SKM-1 treated with dmso at 0.1 percent for 144 hours (cell line): ENCODE measurements around the gene AFF3.

ENCODE experiments used
- DNase-seq: peaks from one replicate; lab custom pipeline; 2025; ENCODE audit not compliant: unreplicated experiment; lab: John Stamatoyannopoulos, UW

The AFF3 gene

DNA sequence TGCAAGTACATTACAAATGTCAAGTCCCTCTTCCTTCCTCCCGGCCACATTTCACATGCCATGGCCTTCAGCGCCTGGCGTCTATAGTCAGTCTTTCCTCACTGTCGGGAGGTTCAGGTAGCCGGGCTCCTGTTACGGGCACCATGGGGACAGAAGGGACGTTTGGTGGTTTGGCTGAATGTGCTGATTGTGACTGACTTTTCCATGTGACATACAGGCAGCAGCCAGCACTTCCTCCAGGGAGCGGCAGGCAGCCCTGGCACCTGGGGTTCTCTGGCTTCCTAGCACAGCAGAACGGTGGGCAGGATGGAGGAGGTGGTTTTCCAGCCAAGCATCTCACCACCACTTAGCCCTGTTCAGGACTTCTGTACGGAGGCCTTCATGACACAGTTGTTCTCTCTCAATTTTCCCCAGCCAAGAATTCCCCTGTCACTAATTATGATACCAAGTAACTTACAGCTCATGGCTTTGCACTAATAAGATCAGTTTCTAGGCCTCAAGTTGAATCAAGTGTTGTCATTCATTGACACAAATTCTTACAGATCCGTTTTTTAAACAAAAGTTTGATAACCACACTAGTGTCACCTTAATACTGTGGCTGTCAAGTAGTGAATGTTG is 568.6 kb downstream of the AFF3 start:
- no peak for DNase-seq

- no peak for DNase-seq
These were observed 569.8 kb downstream of the AFF3 start for GRCh38 chr2:99572373-99573164.

DNA sequence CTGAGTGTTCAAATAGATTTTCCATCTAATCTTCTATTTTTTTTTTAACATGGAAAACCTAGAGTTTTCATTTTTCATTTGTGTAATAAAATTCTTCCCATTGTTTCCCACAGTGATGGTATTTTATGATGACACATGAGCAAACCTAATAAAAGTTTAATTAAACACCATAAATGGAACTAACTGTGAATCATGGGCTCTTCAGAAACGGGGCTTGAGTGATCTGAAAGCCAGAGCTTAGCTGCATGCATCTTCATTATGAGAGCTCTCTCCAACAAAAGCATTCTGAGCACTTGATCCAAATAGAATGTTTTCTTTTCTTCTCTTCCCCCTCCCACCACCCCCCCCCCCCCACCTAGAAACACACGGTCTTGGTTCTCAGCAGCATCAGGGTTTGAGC is 570.4 kb downstream of the AFF3 start:
- no peak for DNase-seq

DNA sequence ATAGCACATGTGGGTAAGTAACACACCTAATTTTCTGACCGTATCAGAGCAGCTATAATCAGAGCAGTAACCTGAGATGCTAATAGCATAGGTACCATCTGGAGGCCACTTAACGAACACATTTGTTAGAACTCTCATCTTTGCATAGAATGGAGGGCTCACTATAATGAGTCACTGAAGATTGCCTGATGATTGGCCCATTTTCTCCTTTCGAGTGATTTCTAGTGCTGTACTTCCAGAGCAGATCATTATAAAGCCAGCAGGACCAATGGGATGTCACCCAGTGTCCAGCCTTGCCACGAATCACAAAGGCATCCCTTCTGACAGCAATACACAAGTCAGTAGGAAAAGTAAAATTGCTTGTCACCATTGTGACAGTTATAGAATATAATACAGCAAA is 570.9 kb downstream of the AFF3 start:
- DNase-seq = no peak

DNA sequence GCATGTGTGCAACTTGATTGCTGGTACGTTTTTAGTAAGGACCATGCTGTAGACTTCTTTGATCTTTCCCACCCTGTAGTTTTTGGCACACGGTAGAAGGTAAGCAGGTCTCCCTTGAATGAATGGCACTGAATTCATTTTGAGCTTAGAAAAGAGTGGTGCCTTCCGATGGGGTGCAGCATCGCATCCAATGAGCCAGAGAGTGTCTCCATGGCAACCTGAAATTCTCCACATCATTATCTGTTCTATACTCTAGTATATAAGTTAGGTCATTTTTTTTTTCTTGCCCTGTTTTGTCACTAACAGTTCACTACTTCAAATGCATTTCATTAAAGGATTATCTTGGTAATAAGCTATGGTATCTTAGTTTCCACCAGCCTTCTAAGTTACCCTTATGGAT is 571.4 kb downstream of the AFF3 start:
- no peak for DNase-seq

DNA sequence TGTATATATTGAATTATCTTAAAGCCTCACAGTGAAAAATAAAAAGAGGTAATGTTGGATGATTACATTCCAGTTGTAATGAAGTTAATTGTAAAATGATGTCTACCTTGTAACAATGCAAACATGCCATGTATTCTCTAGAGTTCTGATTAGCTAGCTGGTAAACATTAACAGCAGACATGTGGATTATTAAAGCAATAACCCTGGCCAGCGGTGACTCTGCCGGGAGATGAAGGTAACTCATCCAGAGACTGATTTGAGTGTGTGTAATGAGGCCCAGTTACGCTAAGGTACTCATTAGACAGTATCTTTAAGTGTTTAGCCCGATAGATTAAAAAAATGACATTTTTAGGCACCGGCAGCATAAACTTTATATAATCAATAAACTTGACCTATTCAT is 573.0 kb downstream of the AFF3 start:
- no peak for DNase-seq

- no peak for DNase-seq
These were observed 577.2 kb downstream of the AFF3 start for GRCh38 chr2:99565227-99565626.

DNA sequence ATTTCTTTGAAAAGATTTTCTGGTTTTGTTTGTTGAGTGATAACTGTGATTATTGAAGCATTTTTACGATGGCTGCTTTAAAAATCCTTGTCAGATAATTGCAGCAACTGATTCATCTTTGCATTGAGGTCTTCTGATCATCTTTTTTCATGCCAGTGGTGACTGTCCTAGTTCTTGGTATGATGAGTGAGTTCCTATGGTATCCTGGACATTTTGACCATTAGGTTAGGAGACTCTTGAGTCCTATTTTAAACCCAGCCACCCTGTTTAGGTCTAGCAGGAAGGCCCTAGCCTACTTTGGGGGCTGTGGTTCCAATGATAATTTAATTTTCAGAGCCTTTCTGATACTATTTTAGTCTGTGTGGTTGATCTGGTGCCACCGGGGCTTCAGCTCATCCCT is 579.9 kb downstream of the AFF3 start:
- DNase-seq = no peak

- DNase-seq = no peak
These were observed 580.6 kb downstream of the AFF3 start for GRCh38 chr2:99561804-99562203.

DNA sequence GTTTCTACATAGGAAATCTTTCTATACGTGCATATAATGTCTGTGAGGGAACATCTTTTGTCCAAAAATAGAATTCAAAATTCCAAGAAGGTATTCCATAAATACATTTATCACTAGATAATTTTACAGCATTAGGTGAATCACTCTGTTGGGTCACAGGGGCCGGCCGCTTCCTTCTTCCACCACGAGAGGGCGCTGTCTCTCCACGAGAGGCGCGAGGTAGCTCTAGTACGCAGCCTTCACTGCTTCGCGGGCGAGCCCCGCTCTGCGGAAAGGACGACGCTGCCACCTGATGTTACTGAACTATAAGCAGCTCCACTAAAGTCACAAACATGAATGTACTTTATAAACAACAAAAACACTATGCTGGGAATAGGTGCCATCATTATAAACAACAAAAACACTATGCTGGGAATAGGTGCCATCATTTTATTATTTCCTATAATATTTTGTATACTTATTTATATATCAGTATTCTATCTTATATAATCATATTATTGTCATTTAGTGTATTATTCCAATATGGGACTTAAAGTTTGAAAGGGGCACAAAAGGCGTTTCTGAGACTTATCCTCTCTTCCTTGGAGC is 583.2 kb downstream of the AFF3 start:
- DNase-seq = peak; percentile 72

DNA sequence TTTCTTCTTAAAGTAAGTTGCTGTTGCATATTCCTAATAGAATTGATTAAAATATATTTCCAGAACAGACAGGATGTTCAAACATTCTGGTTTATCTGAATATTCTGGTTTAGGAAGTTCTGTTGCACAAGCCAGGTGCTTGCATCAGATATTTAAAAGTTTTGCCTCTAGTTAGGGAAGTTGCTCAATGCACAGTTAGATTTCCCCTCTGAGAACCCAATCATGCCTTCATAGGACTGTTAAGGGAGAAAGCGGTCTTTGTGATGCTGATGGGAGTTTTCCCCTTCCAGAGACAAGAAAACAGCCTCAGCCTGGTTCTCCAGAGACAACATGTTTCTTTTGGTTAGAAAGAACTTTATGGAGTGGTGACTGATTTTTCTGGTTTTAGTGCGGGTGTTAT is 587.0 kb downstream of the AFF3 start:
- peak; percentile 92 for DNase-seq

DNA sequence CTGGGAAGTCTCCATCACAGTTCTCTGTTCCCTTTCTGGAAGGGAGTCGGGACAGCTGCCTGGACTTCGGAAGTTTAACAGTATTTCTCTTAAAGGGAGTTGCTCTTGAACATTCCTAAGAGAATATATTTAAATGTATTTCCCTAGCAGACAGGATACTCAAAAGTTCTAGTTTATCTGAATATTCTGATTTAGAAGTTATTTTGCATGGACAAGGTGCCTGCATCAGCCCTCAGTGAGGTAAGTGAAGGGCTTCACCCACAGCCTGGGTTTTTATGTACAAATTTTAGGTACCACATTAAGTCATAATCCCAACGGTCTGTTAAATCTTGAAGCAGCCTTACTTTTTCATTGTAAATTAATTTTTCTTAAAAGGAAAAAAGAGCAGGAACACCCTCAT is 587.5 kb downstream of the AFF3 start:
- no peak for DNase-seq

DNA sequence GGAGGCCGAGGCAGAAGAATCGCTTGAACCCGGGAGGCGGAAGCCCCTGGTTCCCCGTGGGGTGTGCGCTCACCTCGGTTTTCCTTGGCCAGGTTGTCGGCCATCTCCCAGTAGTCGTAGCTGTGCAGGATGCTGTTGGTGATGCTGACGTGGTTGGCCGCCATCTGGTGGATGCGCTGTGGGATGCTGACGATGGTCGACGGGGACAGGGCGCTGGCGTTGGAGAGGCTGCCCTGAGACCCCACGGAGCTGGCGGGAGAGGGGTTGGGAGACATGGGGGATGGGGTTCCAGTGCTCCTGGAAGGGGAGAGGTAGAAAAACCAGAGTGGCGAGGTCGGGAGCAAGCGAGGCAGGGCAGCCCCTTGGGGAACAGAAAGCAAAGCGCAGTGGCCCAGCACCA is 588.2 kb downstream of the AFF3 start:
- no peak for DNase-seq

- DNase-seq = no peak
These were observed 589.9 kb downstream of the AFF3 start for GRCh38 chr2:99552529-99552928.

GRCh38 chr2:99550368-99550767 is 592.0 kb downstream of the AFF3 start:
- no peak for DNase-seq

DNA sequence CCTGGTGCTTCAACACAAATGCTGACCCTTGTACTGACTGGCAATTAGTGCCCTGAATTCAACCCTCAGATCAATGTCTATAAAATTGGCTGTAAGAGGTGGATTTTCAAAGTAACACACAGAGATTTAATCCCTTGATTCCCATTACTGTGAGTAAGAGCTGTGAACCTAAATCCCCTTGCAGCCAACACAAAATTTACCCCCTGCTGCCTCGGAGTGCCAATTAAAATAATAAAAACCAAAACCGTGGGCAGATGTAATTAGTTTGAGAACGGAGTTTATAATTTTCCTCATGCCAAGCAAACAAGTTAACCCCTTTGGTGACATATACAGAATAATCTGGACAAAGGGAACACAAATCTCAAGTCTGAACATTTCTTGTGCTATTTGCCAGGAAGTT is 596.8 kb downstream of the AFF3 start:
- DNase-seq = no peak

- DNase-seq = no peak
These were observed 597.3 kb downstream of the AFF3 start for GRCh38 chr2:99545066-99545465.

DNA sequence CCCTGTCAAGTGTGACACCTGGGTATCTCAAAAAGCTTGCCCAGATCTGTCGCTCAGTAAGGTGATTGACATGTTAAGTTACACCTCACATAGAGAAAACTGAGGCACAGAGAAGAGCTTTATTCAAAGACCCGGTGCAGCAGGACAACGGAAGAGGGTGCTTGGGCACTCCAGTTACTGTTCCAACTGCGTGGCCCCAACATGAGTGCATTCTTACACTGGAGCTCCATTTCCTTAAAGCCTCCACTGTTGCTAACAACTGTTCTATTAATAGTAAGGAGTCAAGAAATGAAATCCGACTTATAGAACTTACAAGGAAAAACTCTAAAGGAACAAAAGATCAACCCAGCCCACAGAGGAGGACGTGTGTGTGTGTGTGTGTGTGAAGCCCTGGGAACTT is 597.8 kb downstream of the AFF3 start:
- DNase-seq = no peak

DNA sequence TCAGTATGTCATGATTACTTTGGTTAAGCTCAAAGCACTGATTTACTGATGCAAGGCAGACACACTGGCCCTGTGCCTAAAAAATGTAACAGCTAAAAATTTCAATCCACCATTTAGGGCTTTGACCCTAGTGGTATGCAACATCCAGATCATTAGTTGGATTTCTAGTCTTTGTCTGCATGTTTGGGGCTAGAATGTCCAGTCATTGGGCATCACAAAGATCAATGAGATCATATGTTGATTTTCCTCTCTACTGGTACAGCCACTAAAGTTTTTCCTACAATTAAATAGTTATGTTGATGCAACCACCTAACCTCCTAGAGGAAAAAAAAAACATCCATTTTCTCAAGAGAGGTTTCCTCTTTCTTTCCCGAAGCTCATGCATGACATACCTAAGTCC is 599.1 kb downstream of the AFF3 start:
- DNase-seq = no peak

DNA sequence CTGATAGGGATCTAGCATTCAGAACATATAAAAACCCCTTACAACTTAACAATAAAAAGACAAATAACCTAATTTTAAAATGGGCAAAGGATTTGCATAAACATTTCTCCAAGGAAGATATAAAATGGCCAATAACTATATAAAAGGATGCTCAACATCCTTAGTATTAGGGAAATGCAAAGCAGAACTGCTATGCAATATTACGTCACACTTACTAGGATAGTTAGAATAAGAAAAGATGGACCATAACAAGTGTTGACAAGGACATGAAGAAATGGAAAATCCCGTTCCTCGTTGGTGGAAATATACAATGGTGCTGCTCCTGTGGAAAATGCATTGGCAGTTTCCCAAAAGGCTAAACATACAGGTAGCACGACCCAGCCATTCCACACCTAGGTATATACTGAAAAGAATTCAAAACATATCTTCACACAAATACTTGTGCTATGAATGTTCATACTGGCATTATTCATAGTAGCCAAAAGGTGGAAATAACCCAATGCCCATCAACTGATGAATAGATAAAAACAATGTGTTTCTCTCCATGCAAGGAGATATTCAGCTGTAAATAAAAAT is 604.4 kb downstream of the AFF3 start:
- DNase-seq = peak; percentile 19

DNA sequence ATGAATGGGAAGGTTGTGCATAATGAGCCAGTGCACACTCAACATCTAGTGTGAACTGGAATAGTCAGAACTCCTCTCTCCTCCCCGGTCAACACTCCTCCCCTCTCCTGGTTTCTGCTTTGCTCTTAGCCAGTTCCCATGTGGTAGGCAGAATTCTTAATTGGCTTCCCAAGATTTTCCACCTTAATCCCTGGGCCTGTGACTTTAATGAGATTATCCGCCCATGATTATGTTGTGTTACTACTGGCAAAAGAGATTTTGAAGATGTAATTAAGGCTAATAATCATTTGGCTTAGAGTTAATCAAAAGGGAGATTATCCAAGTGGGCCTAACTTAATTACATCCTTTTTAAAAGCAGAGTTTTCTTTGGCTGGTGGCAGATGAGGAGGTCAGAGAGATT is 618.3 kb downstream of the AFF3 start:
- DNase-seq = no peak

- DNase-seq = no peak
These were observed 620.2 kb downstream of the AFF3 start for GRCh38 chr2:99522157-99522556.
